IMR-90 (cell line): Measurements from ENCODE around the gene TCTA. TPM values are rescaled to one million over a fixed set of nuclear protein-coding genes. Genes with fewer than 3 reads are reported as not detected.
A peak's percentile ranks its signal among the peaks of the same experiment; 100 is the strongest.

Source experiments
- ATAC-seq: fragments of 200-7000 bp; cut with Tn5 transposase; 2 replicates; pipeline ENCODE4 v1.9.1; 2020; ENCODE audit warnings: low read depth, mild to moderate bottlenecking, moderate library complexity
- BruUV-seq: library from RNA; stranded (reverse); fragments of 400-500 nt; replicated peaks from 2 replicates; lab custom pipeline; 2021; lab: Mats Ljungman, UMichigan
- CTCF ChIA-PET: fragments of 300-600 bp; formaldehyde crosslinking; extraction: SDS; loops from one replicate; lab custom pipeline; 2021; ENCODE audit warnings: antibody characterized with exemption; lab: Yijun Ruan, JAX
- POLR2A ChIA-PET: fragments of 300-600 bp; sonication (Branson Sonifier 250); formaldehyde crosslinking; loops from one replicate; lab custom pipeline; 2022; ENCODE audit warnings: antibody characterized with exemption; ENCODE audit not compliant: unreplicated experiment; lab: Charles Lee
- DNase-seq: peaks from one replicate; pipeline ENCODE4 v3.0.0; 2013
- H2AFZ ChIP-seq: replicated peaks from 2 replicates; pipeline ENCODE3; 2013; ENCODE audit warnings: low read length, mild to moderate bottlenecking; ENCODE audit not compliant: poor library complexity
- H2AK5ac ChIP-seq: 2 replicates; pipeline ENCODE4 v1.6.1; 2013; ENCODE audit warnings: low read depth, low read length, inconsistent platforms
- H2AK9ac ChIP-seq: replicated peaks from 2 replicates; pipeline ENCODE3; 2013; ENCODE audit warnings: mild to moderate bottlenecking, low read depth, low read length, moderate library complexity; ENCODE audit not compliant: poor library complexity
- H2BK120ac ChIP-seq: 2 replicates; pipeline ENCODE4 v1.6.1; 2013; ENCODE audit warnings: low read depth, low read length, inconsistent platforms
- H2BK15ac ChIP-seq: 3 replicates; pipeline ENCODE4 v1.6.1; 2013; ENCODE audit warnings: low read depth, low read length, inconsistent platforms
- H2BK20ac ChIP-seq: 2 replicates; pipeline ENCODE4 v1.6.1; 2013; ENCODE audit warnings: low read depth, mild to moderate bottlenecking, inconsistent platforms, low read length, moderate library complexity
- H2BK5ac ChIP-seq: 2 replicates; pipeline ENCODE4 v1.6.1; 2013; ENCODE audit warnings: mild to moderate bottlenecking, low read depth, low read length, inconsistent platforms; ENCODE audit not compliant: poor library complexity, severe bottlenecking
- H3K14ac ChIP-seq: replicated peaks from 2 replicates; pipeline ENCODE4 v1.6.1; 2013; ENCODE audit warnings: low read depth, low read length, inconsistent platforms
- H3K18ac ChIP-seq: 2 replicates; pipeline ENCODE4 v1.6.1; 2013; ENCODE audit warnings: low read depth, low read length, control low read depth
- H3K23ac ChIP-seq: 2 replicates; pipeline ENCODE4 v1.6.1; 2013; ENCODE audit warnings: low read depth, low read length, inconsistent platforms
- H3K27ac ChIP-seq: 2 replicates; pipeline ENCODE4 v1.5.1; 2013; ENCODE audit warnings: mild to moderate bottlenecking, control low read depth, low read length; ENCODE audit not compliant: insufficient read depth
- H3K27me3 ChIP-seq: 2 replicates; pipeline ENCODE4 v1.6.1; 2013; ENCODE audit warnings: low read length; ENCODE audit not compliant: control insufficient read depth, insufficient read depth
- H3K36me3 ChIP-seq: 2 replicates; pipeline ENCODE4 v1.6.1; 2013; ENCODE audit warnings: low read length, mixed read lengths; ENCODE audit not compliant: control insufficient read depth, insufficient read depth
- H3K4ac ChIP-seq: 2 replicates; pipeline ENCODE4 v1.6.1; 2013; ENCODE audit warnings: low read depth, low read length, inconsistent platforms
- H3K4me1 ChIP-seq: 2 replicates; pipeline ENCODE4 v1.6.1; 2013; ENCODE audit warnings: low read length, mixed read lengths; ENCODE audit not compliant: control insufficient read depth, insufficient read depth
- H3K4me2 ChIP-seq: 2 replicates; pipeline ENCODE4 v1.6.1; 2013; ENCODE audit warnings: low read depth, mild to moderate bottlenecking, control low read depth, low read length, moderate library complexity
- H3K4me3 ChIP-seq: 2 replicates; pipeline ENCODE4 v1.5.1; 2013; ENCODE audit warnings: low read depth, mild to moderate bottlenecking, control low read depth, low read length, moderate library complexity; ENCODE audit not compliant: insufficient read depth
- H3K56ac ChIP-seq: 2 replicates; pipeline ENCODE4 v1.6.1; 2013; ENCODE audit warnings: low read length, inconsistent platforms; ENCODE audit not compliant: insufficient read depth; ENCODE audit errors: extremely low read depth
- H3K79me1 ChIP-seq, 2 experiments: 2 replicates each; pipeline ENCODE4 v1.6.1; 2013; ENCODE audit warnings: low read length in 2 of 2, inconsistent platforms in 1 of 2, low read depth in 1 of 2
- H3K9ac ChIP-seq: 2 replicates; pipeline ENCODE4 v1.6.1; 2013; ENCODE audit warnings: low read depth, low read length, control low read depth
- H3K9me1 ChIP-seq: 2 replicates; pipeline ENCODE4 v1.6.1; 2013; ENCODE audit warnings: low read length, inconsistent platforms; ENCODE audit not compliant: insufficient read depth
- H3K9me3 ChIP-seq: 2 replicates; pipeline ENCODE4 v1.6.1; 2013; ENCODE audit warnings: low read length; ENCODE audit not compliant: control insufficient read depth, insufficient read depth
- H4K20me1 ChIP-seq: 2 replicates; pipeline ENCODE4 v1.6.1; 2013; ENCODE audit warnings: low read length, inconsistent platforms; ENCODE audit not compliant: insufficient read depth
- H4K5ac ChIP-seq: 2 replicates; pipeline ENCODE4 v1.6.1; 2013; ENCODE audit warnings: mild to moderate bottlenecking, low read depth, low read length, control low read depth
- H4K8ac ChIP-seq, 2 experiments: 2 replicates each; pipeline ENCODE4 v1.6.1; 2013; ENCODE audit warnings: low read depth in 2 of 2, low read length in 2 of 2, control low read depth in 1 of 2, inconsistent platforms in 1 of 2
- H4K91ac ChIP-seq: 2 replicates; pipeline ENCODE4 v1.6.1; 2013; ENCODE audit warnings: low read depth, low read length, inconsistent platforms; ENCODE audit not compliant: insufficient read depth
- BHLHE40 ChIP-seq: fragments of 150-350 bp; IDR thresholded peaks from 2 replicates; pipeline ENCODE4 v1.6.1; 2016; ENCODE audit warnings: mild to moderate bottlenecking, low read depth, low read length
- CEBPB ChIP-seq: IDR thresholded peaks from 2 replicates; pipeline ENCODE4 v1.6.1; 2012; ENCODE audit warnings: low read depth, low read length, improper control_type of control experiment
- CHD1 ChIP-seq: IDR thresholded peaks from 2 replicates; pipeline ENCODE4 v1.6.1; 2012; ENCODE audit warnings: low read depth, low read length, improper control_type of control experiment
- FOS ChIP-seq: fragments of 150-350 bp; IDR thresholded peaks from 2 replicates; pipeline ENCODE4 v1.6.1; 2016; ENCODE audit warnings: low read depth, low read length
- MAZ ChIP-seq: IDR thresholded peaks from 2 replicates; pipeline ENCODE4 v1.6.1; 2012; ENCODE audit warnings: low read depth, mild to moderate bottlenecking, low read length, improper control_type of control experiment, moderate library complexity, borderline replicate concordance
- NFE2L2 ChIP-seq: fragments of 150-350 bp; IDR thresholded peaks from 2 replicates; pipeline ENCODE4 v1.6.1; 2016; ENCODE audit warnings: low read depth, mild to moderate bottlenecking, low read length
- RCOR1 ChIP-seq: IDR thresholded peaks from 2 replicates; pipeline ENCODE4 v1.6.1; 2012; ENCODE audit warnings: mild to moderate bottlenecking, low read length, improper control_type of control experiment; ENCODE audit not compliant: insufficient replicate concordance
- WGBS, 2 experiments: methylation state at CpG; one replicate each; pipeline versions ENCODE4 v1.1.5 to v1.1.7; 2013; ENCODE audit warnings: missing lambda C conversion rate in 2 of 2; ENCODE audit not compliant: insufficient read length in 1 of 2; ENCODE audit errors: extremely low coverage in 2 of 2; 5-methylcytosine and 5-hydroxymethylcytosine counted together
- dilution Hi-C: fragments of 300-500 bp; cut with HindIII; formaldehyde crosslinking; loops from one replicate; pipeline ENCODE4 v1.14.3; 2018; ENCODE audit warnings: low sequenced_read_pairs; ENCODE audit not compliant: unreplicated experiment
- in situ Hi-C: fragments of 300-500 bp; cut with MboI; formaldehyde crosslinking; loops from 3 replicates; pipeline ENCODE4 v1.14.3; 2019; ENCODE audit warnings: low sequenced_read_pairs, inconsistent platforms, mixed read lengths
- intact Hi-C: fragments of 100-400 bp; cut with micrococcal nuclease; formaldehyde crosslinking; loops from 2 replicates; pipeline ENCODE4 v1.10.0; 2022
- polyA plus RNA-seq, 3 experiments: library from polyadenylated mRNA; depleted of rRNA; stranded (reverse); fragments of >200 nt; gene quantifications; 2 replicates each; pipeline ENCODE4 v1.2.3, GENCODE V29; 2012; ENCODE audit warnings: low replicate concordance in 1 of 3
- total RNA-seq: library from RNA; depleted of rRNA; stranded (reverse); fragments of >200 nt; gene quantifications from 2 replicates; pipeline ENCODE4 v1.2.3, GENCODE V29; 2012
- TF ChIP-seq, protein P1 (sequence below): fragments of 150-350 bp; IDR thresholded peaks from 2 replicates; pipeline ENCODE4 v1.6.1; 2016; ENCODE audit warnings: low read depth, mild to moderate bottlenecking, low read length, moderate library complexity, borderline replicate concordance
- TF ChIP-seq, protein P2 (sequence below): conservative IDR thresholded peaks from 2 replicates; pipeline ENCODE4 v1.5.1; 2012; ENCODE audit warnings: mild to moderate bottlenecking, low read depth, low read length, improper control_type of control experiment

TCTA gene
- total and polyA plus RNA-seq, 2 of the 4 experiments (the other 2 are of a cell fraction): 15.1 to 46.6 TPM

DNA sequence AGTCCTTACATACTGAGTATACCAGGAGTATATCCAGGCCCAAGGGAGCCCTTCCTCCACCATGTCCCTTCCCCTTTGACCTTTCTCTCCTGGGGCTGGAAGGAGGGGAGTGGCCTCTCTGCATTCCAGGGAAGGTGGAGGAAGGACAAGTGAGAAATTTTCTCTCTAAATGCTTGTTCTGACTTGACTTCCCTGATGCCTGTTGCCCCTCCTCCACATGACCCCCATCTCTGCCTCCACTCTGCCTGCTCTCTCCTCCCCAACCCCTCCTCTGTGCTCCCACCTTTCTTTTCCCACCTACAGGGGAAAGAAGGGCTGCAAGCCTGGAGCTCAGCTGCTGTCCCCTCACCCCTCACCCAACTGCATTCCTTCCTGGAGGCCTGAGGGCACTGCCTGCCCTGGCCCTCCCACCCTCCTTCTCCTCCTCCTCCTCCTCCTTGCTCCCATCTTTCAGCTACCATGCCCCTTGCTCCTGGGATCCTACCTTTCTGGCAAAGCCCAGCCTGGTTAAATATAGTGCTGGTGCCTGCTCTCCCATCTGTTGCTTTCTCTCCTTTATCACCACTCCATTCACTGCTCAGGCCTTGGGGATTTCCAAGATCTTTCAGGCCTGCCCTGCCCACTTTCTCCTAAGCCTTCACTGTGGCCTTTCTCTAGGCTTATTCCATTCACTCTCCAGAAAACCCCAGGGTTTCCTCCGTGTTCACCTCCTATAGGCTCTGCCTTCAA, 49.4 kb downstream of the TCTA start:
- dilution Hi-C loops: no loop called here
- intact Hi-C loops: no loop called here
- H3K9me3 ChIP-seq: no peaks in the 10 kb centered on the region
- peak overlapping the region; percentile 13 to 93; a peak in 3 of 4 replicates for H4K8ac ChIP-seq
- peak; percentile 69 for ATAC-seq
- peak overlapping the region; percentile 44 for H3K9ac ChIP-seq
- H3K4me3 ChIP-seq: no peak overlapping the region
- H3K27ac ChIP-seq: no peak overlapping the region
- peaks cover 16% of the 10 kb centered on the region for H3K9me1 ChIP-seq
- peak overlapping the region; percentile 44; the same call in 1 of the 2 replicates for H3K23ac ChIP-seq
- BruUV-seq: no TSS peak
- WGBS, 2 experiments: no CpG with 5 or more reads among the region's 1 CpG
- peak overlapping the region; percentile 86 for H2AK9ac ChIP-seq
- peak overlapping the region; percentile 59; the same call in 1 of the 2 replicates for H3K18ac ChIP-seq
- H2BK5ac ChIP-seq: peak overlapping the region; percentile 77
- peak overlapping the region; percentile 85 for H2AFZ ChIP-seq
- H2AK5ac ChIP-seq: peak overlapping the region; percentile 64; the same call in 1 of the 2 replicates
- CTCF ChIA-PET: no interaction called here
- H4K5ac ChIP-seq: peak overlapping the region; percentile 77
- H3K14ac ChIP-seq: peak overlapping the region; percentile 81
- H3K27me3 ChIP-seq: no peaks in the 10 kb centered on the region
- no peak overlapping the region; the same call in 1 of the 2 replicates for H3K4me2 ChIP-seq
- no peaks in the 10 kb centered on the region for H4K20me1 ChIP-seq
- in situ Hi-C loops: no loop called here
- no peak for TF ChIP-seq RCOR1
- no peak for TF ChIP-seq BHLHE40
- no peak for TF ChIP-seq MAZ
- TF ChIP-seq, protein P1, sequence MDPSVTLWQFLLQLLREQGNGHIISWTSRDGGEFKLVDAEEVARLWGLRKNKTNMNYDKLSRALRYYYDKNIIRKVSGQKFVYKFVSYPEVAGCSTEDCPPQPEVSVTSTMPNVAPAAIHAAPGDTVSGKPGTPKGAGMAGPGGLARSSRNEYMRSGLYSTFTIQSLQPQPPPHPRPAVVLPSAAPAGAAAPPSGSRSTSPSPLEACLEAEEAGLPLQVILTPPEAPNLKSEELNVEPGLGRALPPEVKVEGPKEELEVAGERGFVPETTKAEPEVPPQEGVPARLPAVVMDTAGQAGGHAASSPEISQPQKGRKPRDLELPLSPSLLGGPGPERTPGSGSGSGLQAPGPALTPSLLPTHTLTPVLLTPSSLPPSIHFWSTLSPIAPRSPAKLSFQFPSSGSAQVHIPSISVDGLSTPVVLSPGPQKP: no peak
- no peak for TF ChIP-seq CHD1
- TF ChIP-seq CEBPB: no peak
- no peak for TF ChIP-seq FOS
- TF ChIP-seq, protein P2, sequence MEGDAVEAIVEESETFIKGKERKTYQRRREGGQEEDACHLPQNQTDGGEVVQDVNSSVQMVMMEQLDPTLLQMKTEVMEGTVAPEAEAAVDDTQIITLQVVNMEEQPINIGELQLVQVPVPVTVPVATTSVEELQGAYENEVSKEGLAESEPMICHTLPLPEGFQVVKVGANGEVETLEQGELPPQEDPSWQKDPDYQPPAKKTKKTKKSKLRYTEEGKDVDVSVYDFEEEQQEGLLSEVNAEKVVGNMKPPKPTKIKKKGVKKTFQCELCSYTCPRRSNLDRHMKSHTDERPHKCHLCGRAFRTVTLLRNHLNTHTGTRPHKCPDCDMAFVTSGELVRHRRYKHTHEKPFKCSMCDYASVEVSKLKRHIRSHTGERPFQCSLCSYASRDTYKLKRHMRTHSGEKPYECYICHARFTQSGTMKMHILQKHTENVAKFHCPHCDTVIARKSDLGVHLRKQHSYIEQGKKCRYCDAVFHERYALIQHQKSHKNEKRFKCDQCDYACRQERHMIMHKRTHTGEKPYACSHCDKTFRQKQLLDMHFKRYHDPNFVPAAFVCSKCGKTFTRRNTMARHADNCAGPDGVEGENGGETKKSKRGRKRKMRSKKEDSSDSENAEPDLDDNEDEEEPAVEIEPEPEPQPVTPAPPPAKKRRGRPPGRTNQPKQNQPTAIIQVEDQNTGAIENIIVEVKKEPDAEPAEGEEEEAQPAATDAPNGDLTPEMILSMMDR: no peak
- no peak for TF ChIP-seq NFE2L2
- H2BK120ac ChIP-seq: peak overlapping the region; percentile 64
- peak overlapping the region; percentile 84 for H3K4ac ChIP-seq
- POLR2A ChIA-PET: no interaction called here
- peaks cover 18% of the 10 kb centered on the region for H3K4me1 ChIP-seq
- H4K91ac ChIP-seq: peak overlapping the region; percentile 72
- H3K79me1 ChIP-seq: no peaks in the 10 kb centered on the region
- no peaks in the 10 kb centered on the region for H3K36me3 ChIP-seq
- peak overlapping the region; percentile 8; the same call in 1 of the 2 replicates for H3K56ac ChIP-seq
- H2BK15ac ChIP-seq: peak overlapping the region; percentile 45; the same call in 2 of the 3 replicates
- peak; percentile 57 for DNase-seq
- H2BK20ac ChIP-seq: peak overlapping the region; percentile 61
